SKM-1 treated with dmso at 0.1 percent for 144 hours (cell line): ENCODE results near the gene ZMYM1.
"Not testable (repeated sequence)": the region's sequence is repeated elsewhere in the genome, so short reads cannot be mapped to it uniquely, and the experiment has no call there.

Experiments
- DNase-seq: peaks from one replicate; lab custom pipeline; 2025; ENCODE audit not compliant: unreplicated experiment; lab: John Stamatoyannopoulos, UW

ZMYM1 gene

DNA sequence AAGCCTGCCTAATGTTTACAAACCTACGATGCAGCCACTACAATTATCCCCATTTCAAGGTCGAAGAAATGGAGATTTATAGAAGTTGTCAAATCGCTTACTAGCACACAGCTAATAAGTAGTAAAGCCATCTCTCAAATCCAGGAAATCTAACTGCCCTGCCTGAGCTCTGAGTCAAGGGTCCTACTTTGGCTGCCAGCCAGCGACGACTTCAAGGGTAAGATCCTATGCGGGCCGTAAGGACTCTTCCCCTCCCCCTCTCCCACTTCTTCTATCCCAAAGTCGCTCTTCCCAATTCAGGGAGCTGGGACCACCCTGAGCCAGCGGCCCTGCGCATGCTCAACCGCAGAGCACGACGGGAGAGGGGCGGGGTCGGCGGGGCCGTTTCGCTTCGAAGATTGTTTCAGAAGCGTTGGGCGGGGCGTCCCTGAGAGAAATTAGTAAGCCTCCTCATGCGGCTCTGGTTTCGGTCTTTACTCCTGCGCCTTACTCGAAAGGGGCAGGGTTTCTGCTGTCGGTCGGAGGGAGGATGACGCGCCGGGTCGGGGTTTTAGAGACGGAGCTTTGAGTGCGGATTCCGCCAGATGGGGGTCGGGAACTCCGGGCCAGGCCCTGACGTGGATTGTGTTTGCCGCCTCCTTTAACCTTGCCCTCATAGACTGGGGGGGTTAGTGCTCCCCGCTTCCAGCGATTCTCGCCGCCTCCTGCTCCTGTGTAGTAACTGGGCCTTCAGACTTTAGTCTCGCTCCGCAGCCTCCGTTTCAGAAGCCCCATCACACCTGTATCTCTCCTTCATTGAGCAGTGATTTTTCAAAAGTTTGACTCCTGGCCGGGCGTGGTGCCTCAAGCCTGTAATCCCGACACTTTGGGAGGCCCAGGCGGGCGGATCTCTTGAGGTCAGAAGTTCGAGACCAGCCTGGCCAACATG is at the start of gene ZMYM1:
ZMYM1 (plus strand) TSS at position 383 of the 928 bp plus-strand sequence. CDS start 14,603 bp downstream, outside the sequence.
- DNase-seq = peak; percentile 39

DNA sequence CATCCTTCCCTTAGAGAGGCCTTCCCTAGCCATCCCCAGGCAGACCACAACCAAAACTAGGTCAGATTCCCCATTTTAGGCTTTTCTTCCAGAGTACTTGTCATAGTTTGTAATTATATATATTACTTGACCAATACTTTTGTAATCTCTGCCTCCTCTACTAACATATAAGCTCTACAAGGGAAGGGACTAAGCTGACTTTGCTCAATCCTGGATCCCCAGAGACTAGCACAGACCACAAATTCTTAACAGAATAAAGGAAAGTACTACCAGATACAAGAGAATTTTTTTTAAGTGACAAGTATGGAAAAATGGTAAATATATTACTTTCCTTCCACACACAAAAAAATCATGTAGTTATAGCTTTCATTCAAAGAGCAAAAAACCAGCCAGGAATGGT is 49.4 kb upstream of the ZMYM1 start:
- no peak for DNase-seq

DNA sequence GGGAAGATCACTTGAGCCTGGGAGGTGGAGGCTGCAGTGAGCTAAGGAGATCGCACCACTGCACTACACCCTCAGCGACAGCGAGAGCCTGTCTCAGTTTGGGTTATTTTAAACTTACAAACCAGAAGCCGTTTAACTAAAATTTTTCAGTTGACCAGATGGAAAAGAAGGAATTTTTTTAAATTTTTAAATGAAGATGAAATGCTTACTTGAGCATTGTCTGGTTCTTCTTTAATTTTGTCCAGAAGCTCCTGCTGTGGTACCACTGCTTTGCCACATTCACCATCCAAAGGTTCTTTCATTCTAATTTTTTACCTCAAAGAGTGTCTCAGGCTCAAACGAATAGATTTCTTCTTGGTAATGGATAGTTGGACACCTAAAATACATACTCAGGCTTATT is 48.8 kb upstream of the ZMYM1 start:
- no peak for DNase-seq

DNA sequence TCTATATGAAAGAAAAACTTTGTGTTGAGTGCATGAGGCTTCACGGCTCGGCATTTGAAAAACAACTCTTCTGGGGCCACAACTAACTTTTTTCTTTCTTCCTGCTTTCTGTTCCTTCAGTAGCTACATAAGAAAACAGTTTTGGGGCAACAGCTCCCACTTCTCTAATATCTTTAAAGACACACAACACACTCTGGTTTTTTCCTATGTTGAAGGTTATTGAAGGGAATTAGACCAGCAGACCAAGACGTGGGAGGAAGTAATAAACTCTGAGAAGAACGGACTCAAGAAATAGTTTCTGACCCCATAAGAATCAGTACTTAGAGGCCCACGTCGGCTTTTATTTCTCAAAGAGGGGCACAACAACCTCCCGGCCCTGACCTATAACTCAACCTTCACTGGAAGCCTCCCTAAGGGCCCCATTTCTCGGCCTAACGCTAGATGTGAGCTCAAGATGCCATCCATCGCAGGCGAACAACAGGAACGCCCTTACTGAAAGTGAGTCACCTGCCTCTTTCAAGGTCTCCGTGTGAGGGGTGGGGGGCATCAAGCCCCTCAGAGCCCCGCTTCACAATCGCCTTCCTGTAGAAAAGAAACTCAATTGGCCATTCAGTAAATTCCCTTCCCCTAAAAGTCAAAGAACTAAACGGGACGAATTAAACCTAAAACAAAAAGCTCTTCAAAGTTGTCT is 48.3 kb upstream of the ZMYM1 start:
- DNase-seq = no peak

DNA sequence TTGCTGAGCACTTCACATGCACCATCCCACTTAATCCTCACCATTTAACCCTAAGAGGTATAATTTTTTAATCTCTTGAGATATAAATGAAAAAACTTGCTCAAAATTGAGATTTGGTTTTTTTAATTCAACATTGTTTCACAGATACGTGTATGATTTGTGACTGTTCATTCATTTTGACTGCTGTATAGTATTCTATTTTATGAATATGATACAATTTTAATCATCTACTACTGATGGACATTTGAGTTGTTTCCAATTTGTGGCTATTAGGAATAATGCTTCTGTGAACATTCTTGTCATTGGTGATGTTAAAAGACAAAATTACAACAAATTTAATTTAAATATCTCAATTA is 46.8 kb upstream of the ZMYM1 start:
- no peak for DNase-seq

DNA sequence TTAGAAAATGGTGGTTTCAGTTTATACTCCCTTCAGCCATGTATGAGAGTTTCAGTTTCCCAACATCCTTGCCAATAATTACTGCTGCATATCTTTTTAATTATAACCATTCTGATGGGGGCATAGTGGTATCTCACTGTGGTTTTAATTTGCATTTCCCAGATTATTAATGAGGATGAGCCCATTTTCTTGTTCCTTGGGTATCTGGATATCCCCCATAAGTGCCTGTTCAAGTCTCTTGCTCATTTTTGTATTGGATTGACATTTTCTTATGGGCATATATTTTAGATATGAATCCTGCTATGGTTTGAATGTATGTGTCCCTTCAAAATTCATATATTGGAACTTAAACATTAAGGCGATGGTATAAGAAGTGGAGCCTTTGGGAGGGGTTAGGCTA is 45.8 kb upstream of the ZMYM1 start:
- no peak for DNase-seq

DNA sequence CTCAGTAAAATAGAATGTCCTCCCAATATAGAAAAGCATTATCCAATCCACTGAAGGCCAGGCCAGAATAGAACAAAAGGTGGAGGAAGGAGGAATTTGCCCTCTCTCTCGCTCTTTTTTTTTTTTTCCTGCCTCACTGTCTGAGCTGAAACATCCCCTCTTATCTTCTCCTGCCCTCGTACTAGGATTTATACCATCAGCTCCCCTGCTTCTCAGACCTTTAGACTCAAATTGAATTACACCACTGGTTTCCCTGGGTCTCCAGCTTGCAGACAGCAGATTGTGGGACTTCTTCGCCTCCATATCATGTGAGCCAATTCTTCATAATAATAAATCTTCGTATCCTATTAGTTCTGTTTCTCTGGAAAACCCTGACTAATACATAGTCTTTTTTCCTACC is 42.6 kb upstream of the ZMYM1 start:
- no peak for DNase-seq

DNA sequence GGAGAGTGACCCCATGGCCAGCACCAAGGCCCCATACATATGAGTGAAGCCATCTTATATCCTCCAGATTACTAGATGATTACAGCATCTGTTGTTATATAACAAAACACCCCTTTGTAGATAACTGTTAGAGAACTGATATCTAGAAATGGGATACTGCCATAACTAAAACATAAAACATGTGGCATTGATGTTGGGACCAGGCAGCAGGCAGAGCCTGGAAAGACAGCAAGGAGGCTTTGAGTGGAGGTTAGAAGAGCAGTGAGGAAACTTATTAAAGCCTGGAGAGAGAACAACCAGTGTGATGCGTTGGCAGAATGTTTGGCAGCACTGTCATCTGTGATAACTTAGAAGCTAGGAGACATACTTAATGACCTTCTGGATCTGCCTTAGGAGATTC is 42.0 kb upstream of the ZMYM1 start:
- no peak for DNase-seq

DNA sequence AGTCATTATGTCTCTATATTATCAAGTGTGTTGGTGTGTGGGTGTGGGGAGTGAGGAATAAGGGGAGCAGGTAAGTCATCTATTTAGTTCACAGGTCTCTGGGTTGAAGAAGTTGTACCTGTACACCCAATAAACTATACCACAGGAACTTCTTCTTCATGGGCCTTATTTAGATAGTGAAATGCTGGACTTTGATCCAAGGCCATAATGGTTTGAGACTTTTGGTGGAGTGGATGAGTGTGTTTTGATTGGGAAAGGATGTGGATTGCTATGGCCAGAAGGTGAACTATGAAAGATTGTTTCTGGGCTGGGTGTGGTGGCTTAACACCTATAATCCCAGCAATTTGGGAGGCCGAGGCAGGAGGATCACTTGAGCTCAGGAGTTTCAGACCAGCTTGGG is 40.5 kb upstream of the ZMYM1 start:
- DNase-seq = no peak

DNA sequence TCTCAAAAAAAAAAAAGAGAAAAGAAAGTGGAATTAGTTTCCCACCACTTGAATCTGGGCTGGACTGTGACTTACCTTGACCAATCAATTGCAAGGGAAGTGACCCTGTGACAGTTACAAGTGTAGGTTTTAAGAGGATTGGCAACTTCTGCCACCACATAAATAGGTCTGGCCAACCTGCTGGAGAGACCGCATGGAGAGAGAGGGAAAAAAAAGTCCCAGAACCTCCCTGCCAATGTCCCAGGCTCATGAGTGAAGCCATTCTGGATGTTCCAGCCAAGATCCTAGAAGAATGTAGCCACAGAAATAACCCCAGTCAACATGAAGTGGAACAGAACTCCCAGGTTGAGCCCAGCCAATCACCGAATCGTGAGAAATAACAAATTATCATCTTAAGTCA is 35.7 kb upstream of the ZMYM1 start:
- DNase-seq = no peak

DNA sequence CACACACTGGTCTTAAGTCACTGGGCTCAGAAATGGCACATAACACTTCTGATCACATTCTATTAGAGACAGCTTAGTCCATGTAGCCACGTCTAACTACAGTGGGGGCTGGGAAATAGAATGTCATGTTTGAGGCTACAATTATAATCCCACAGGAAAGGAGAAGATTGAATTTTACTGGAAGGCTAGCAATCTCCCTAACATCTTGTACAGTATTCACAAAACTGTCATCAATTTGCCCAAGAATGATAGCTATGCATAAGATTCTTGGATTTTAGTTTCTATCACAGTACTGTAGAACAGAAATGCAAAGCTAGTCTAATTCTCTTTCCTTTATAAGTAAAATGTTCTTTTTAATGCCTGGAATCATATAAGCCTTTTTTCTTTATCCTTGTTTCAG is 34.8 kb upstream of the ZMYM1 start:
- no peak for DNase-seq

DNA sequence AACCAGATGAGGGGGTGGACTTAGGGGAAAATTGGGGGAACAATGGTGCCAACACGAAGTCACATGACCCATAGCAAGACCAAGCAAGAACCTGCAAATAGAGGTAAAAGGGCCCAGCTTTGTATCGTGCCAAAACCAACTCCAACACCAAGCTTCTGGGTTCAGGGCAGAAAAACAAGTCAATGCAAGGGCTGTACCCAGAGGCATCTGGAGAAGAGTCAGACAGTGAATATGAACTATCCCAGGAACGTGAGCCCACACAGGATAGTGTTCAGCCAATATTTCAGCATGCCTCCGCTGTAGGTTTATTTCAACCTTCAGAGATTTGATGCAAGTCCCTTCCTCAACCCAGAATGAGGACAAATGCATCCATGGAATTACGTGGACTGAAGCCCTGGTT is 32.5 kb upstream of the ZMYM1 start:
- no peak for DNase-seq

DNA sequence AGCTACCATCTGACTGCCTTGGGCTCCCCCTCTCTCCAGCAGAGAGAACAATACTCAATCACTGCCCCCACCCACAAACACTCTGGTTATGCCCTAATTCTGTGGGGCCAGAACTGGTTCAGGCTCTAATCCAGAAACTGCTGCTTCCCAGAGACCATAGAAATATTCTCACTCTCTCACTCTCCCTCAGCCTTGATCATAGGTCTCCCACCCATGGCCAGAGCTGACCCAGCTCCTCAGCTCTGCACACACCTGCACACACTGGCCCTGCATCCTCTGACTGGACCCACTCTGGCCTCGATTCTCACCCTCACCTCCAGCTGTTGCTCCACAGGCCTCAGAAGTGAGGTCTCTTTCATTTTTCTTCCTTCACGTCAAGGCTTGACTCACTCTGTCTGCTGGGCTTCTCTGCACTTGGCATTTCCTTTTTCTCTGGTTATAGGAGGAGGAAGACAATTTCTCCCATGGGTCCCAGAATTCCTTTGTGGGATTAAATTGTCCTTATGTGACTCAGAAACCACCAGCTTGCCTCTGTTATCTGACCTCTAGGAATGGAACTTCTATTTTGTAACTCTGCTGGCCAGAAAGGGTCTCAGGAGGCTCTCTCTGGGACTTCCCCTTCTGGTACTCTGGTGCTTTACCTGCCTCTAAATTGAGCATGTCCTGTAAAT is 31.9 kb upstream of the ZMYM1 start:
- DNase-seq = no peak

DNA sequence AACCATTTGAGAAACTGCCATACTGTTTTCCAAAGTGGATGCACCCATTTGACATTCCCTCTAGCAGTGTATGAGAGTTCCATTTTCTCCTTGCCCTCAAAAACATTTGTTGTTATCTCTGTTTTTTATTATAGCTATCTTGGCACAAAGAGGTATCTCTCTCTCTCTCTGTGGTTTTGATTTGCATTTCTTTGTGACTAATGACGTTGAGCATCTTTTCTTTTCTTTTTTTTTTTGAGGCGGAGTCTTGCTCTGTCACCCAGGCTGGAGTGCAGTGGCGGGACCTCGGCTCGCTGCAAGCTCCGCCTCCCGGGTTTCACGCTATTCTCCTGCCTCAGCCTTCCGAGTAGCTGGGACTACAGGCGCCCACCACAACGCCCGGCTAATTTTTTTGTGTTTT is 30.1 kb upstream of the ZMYM1 start:
- DNase-seq = no peak

DNA sequence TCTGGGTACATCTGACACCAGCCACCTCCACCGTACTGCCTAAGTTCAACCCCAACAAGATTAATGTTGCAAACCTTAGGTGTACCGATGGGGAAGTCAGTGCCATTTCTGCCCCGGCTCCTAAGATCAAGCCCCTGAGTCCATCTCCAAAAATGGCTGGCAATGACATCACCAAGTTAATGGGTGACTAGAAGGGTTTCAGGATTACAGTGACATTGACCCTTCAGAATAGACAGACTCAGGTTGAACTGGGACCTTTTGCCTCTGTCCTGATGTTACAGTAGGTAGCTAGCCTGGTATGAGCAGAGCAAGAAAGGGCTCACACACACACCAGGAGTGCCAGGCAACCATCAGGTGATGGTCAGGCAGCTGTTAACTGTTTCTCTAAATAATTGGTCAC is 25.8 kb upstream of the ZMYM1 start:
- DNase-seq = no peak

DNA sequence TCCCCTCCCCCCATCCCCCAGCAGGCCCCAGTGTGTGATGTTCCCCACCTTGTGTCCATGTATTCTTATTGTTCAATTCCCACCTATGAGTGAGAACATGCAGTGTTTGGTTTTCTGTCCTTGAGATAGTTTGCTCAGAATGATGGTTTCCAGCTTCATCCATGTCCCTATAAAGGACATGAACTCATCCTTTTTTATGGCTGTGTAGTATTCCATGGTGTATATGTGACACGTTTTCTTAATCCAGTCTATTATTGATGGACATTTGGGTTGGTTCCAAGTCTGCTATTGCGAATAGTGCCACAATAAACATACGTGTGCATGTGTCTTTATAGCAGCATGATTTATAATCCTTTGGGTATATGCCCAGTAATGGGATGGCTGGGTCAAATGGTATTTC is 24.9 kb upstream of the ZMYM1 start:
- DNase-seq = not testable (repeated sequence)

DNA sequence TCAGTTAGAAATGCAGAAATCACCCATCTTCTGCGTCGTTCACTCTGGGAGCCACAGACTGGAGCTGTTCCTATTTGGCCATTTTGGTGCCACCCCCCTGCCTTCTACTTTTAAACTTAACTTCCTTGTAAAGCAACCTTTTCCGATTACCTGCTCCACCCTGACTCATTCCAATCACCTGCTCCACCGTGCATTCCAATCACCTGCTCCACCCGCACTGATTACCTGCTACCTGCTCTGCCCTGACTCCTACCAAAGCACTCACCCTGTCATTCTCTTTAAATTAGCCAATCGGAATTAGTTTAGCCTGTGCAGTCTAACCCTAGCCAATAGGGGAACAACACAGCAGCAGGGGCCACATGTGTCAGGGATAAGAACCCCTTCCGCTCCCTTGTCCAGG is 20.9 kb upstream of the ZMYM1 start:
- DNase-seq = not testable (repeated sequence)

DNA sequence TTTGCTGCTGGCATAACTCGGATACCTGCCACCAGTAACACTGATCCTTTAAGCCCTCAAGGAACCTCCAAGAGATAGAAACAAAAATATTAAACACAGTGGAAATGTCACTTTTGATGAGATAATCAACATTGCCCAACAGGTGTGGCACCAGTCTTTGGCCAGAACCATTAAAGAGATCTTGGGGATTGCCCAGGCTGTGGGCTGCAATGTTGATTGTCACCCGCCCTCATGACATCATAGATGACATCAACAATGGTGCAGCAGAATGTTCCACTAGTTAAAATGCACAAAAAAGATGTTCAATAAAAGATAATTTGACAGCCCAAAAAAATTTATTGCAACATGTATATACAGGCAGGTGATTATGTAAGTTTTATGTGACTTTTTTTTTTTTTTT is 20.2 kb upstream of the ZMYM1 start:
- no peak for DNase-seq

DNA sequence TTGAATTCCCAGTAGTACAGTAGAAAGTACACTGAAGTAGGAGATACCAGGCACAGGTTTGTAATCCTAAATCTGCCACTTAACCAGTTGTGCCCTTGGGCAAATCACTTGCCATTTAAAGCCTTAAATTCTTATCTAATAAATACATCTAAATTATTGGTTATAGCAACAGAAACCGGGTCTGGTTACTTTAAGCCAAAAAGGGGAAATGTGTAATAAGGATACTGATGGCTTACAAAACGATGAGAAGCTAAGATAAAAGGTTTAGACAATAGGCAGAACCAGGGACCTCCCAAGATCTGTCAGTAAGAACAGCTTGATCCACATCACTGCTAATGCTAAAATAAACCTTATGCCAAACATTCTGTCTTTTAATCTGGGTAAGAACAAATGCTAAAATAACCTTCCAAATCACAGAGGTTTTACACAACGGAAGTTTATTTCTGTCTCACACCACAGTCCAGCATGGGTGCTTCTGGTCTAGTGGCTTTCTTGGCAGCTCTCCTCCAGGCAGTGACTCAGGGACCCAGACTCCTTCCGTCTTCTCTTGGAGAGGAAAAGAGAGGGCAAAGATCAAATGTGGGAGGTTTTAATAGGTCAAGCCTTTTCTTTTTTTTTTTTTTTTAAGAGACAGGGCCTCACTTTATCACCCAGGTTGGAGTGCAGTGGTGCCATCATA is 16.5 kb upstream of the ZMYM1 start:
- peak; percentile 30 for DNase-seq

DNA sequence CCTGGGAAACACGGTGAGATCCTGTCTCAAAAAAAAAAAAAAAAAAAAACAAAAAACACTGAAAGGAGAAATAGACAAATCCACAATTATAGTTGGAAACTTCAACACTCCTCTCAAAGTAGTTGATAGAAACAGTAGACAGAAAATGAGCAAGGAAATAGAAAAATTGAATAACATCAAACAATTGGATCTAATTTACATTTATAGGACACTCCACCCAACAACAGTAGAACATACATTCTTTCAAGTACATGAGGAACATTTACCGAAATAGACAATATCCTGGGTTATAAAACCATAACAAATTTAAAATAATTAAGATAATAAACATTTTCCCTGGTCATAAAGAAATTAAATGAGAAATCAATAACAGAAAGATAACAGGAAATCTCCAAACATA is 14.9 kb upstream of the ZMYM1 start:
- DNase-seq = no peak

DNA sequence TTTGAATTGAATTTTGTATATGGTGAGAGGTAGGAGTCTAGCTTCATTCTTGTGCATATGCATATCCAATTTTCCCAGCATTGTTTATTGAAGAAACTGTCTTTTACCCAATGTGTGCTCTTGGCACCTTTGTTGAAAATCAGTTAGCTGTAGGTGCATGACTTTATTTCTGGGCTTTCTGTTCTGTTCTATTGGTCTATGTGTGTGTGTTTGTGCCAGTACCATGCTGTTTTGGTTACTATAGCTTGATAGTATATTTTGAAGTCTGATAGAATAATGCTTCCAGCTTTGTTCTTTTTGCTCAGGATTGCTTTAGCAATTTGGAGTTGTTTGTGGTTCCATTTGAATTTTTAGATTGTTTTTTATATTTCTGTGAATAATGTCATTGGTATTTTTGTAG is 9.4 kb upstream of the ZMYM1 start:
- no peak for DNase-seq
